Right lobe of liver (tissue), 6 donors: Measurements from ENCODE around the gene ARHGEF12. TPM values are rescaled to one million over a fixed set of nuclear protein-coding genes. Genes with fewer than 3 reads are reported as not detected.
A peak's percentile ranks its signal among the peaks of the same experiment; 100 is the strongest.

Experiments used
- ATAC-seq, 4 donors: fragments of 200-7000 bp; cut with Tn5 transposase; one replicate each; pipeline ENCODE4 v1.9.1; 2020; ENCODE audit warnings: mild to moderate bottlenecking in 4 of 4, moderate library complexity in 4 of 4
- DNase-seq, 3 donors: peaks; one replicate each; pipeline ENCODE4 v3.0.0-alpha.2; 2020
- H3K27ac ChIP-seq, 3 donors: fragments of 200-600 bp; one replicate each; pipeline ENCODE4 v1.8.0; 2022
- H3K27me3 ChIP-seq, 2 donors: fragments of 200-600 bp; one replicate each; pipeline ENCODE4 v1.8.0; 2022
- H3K36me3 ChIP-seq, 4 donors: fragments of 200-600 bp; sonication (generic) in 1 of 4; one replicate each; pipeline versions ENCODE4 v1.5.1 to v1.8.0; 2017 to 2022; ENCODE audit warnings: control low read depth in 1 of 4
- H3K4me1 ChIP-seq, 4 donors: fragments of 200-600 bp; sonication (generic) in 1 of 4; one replicate each; pipeline versions ENCODE4 v1.5.1 to v1.8.0; 2017 to 2022; ENCODE audit warnings: control low read depth in 1 of 4
- H3K4me3 ChIP-seq, 3 donors: fragments of 200-600 bp; one replicate each; pipeline ENCODE4 v1.8.0; 2022
- H3K9me3 ChIP-seq, 4 donors: fragments of 200-600 bp; sonication (generic) in 1 of 4; one replicate each; pipeline versions ENCODE4 v1.5.1 to v1.8.0; 2017 to 2022; ENCODE audit warnings: control low read depth in 1 of 4
- POLR2A ChIP-seq: fragments of 450-650 bp; IDR thresholded peaks from one replicate; pipeline ENCODE4 v1.6.1; 2017; ENCODE audit warnings: antibody characterized with exemption, mild to moderate bottlenecking
- WGBS: methylation state at CpG from one replicate; pipeline ENCODE4 v1.1.6; 2018; ENCODE audit warnings: low coverage, low lambda C conversion rate; ENCODE audit not compliant: insufficient coverage; ENCODE audit errors: missing lambda C conversion rate; 5-methylcytosine and 5-hydroxymethylcytosine counted together
- intact Hi-C, 2 donors: fragments of 100-400 bp; cut with DNase I; formaldehyde crosslinking; loops; one replicate each; pipeline versions ENCODE4 v1.11.2 to v1.14.1; 2022
- total RNA-seq, 6 experiments: library from RNA; depleted of rRNA in 2 of 6; stranded (reverse); fragments of >200 nt in 2 of 6; fragmentation: NEBNext Ultra II Directional in 3 of 6; extraction: Animal tissue kit (Norgen Biotek cat#: 25700) in 3 of 6; gene quantifications; one replicate each; pipeline versions ENCODE4 v1.1.0 to v1.2.4, GENCODE V29; 2016 to 2023
- TF ChIP-seq, protein P1 (sequence below), 4 donors: fragments of 200-600 bp in 3 of 4; fragments of 450-650 bp in 1 of 4; IDR thresholded peaks; one replicate each; pipeline versions ENCODE4 v1.5.1 to v1.8.0; 2016 to 2022; ENCODE audit warnings: antibody characterized with exemption in 4 of 4, mild to moderate bottlenecking in 2 of 4
- donor health status: DM: no; HTN: yes; CAD: no.
- donor health status: DM: no; HTN: no; CAD: no.
- donor health status: DM: no; HTN: no; CAD: no.
- donor health status: DM: no; HTN: yes; CAD: no.
- donor health status: DM: no; HTN: yes; CAD: no.

Gene ARHGEF12
- total RNA-seq, 6 experiments from 2014 or later: 75.1 to 113 (median 94.0) TPM

DNA sequence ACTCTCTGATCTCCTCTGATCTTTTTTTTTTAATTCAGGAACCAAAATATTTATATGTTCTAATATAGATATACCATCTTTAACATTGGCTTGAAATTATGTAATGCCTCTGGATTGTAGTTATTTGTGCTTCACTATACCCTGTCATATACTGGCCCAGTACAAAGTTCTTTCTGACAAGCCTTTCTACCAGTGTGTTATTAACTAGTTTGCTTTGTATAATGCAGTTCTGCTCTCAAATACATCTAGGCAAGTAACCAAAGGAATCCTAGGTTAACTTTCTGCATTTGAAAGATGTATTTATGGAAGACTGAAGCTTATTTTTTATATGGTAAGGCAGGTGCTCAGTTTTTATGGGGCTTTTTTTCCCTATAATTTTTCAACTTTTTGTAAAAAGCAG lies 36.1 kb downstream of the ARHGEF12 start:
- Histone ChIP-seq H3K36me3 (no peaks in the 10 kb centered on the region), H3K27ac (no peak overlapping the region), H3K4me1 (peaks cover 0 to 21% (median 5%) of the 10 kb centered on the region in 4 donors), H3K27me3 (no peaks in the 10 kb centered on the region), H3K9me3 (no peaks in the 10 kb centered on the region), H3K4me3 (no peak overlapping the region)
- DNase-seq (no peak), ATAC-seq (peak; percentile 70 to 85 (median 82))
- TF ChIP-seq POLR2A: no peak
- TF ChIP-seq, protein P1, sequence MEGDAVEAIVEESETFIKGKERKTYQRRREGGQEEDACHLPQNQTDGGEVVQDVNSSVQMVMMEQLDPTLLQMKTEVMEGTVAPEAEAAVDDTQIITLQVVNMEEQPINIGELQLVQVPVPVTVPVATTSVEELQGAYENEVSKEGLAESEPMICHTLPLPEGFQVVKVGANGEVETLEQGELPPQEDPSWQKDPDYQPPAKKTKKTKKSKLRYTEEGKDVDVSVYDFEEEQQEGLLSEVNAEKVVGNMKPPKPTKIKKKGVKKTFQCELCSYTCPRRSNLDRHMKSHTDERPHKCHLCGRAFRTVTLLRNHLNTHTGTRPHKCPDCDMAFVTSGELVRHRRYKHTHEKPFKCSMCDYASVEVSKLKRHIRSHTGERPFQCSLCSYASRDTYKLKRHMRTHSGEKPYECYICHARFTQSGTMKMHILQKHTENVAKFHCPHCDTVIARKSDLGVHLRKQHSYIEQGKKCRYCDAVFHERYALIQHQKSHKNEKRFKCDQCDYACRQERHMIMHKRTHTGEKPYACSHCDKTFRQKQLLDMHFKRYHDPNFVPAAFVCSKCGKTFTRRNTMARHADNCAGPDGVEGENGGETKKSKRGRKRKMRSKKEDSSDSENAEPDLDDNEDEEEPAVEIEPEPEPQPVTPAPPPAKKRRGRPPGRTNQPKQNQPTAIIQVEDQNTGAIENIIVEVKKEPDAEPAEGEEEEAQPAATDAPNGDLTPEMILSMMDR (IDR thresholded peaks at IDR 0.05): no peak
- intact Hi-C loops: no loop called here

DNA sequence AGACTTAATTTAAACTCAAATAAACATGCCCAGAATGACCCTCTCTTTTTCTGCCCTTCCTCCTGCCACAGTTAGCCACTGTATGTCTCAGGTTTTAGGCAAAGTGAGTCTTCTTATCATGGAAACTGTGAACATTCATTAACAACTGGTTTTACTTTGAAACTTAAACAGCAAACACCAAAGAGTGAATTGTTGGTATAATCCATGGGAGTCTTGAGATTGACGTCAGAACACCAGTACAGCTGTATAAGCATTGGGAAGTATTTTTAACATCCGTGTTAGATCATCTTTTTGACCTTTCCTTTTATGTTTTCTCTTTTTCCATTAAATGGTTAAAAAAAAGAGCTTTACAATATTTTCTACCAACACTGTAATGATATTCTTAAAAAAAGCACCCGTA lies 38.9 kb downstream of the ARHGEF12 start:
- no peaks in the 10 kb centered on the region for H3K36me3 ChIP-seq
- WGBS: 74% methylated on average over 3 of the region's 3 CpGs
- H3K9me3 ChIP-seq: no peaks in the 10 kb centered on the region
- no peak for DNase-seq
- TF ChIP-seq, protein P1 (IDR thresholded peaks at IDR 0.05): no peak
- no peak for TF ChIP-seq POLR2A
- H3K27ac ChIP-seq: no peak overlapping the region
- H3K27me3 ChIP-seq: no peaks in the 10 kb centered on the region
- intact Hi-C loops: no loop called here
- no peak overlapping the region for H3K4me3 ChIP-seq
- H3K4me1 ChIP-seq: peaks cover 0 to 25% (median 9%) of the 10 kb centered on the region in 4 donors
- no peak for ATAC-seq

DNA sequence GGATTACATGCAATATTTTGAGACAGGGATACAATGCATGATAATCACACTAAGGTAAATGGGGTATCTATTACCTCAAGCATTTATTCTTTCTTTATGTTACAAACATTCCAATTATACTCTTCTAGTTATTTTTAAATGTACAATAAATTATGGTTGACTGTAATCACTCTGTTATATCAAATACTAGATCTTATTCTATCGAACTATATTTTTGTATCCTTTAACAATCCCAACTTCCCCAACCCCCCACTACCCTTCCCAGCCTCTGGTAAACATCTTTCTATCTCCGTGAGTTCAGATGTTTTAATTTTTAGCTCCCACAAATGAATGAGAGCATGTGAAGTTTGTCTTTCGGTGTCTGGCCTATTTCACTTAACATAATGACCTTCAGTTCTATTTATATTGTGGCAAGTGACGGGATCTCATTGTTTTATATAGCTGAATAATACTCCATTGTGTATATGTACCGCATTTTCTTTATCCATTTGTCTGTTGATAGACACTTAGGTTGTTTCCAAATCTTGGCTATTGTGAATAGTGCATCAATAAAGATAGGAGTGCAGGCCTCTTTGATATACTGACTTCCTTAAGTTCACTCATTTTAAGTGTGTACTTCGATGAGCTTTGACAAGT lies 40.5 kb downstream of the ARHGEF12 start:
- TF ChIP-seq POLR2A: no peak
- TF ChIP-seq, protein P1 (IDR thresholded peaks at IDR 0.05): no peak
- no peak overlapping the region for H3K4me3 ChIP-seq

DNA sequence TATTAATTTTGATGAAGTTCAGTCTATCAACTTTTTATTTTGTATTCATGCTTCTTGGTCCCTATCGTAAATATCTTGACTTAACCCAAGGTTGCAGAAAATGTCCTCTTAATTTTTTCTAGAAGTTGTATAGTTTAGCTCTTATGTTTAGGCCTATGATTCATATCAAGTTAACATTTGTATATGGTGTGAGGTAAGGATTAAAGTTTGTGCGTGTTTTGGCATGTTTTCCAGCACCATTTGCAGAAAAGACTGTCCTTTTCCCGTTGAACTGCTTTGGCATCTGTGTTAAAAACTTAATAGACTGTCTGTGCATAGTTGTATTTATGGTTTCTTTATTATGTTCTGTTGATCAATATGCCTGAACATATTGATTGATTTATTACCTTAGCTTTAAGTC lies 42.3 kb downstream of the ARHGEF12 start:
- 72% methylated on average over 3 of the region's 3 CpGs for WGBS
- intact Hi-C loops: no loop called here

More for the DNA sequence above, 40.5 kb downstream of the ARHGEF12 start:
- DNase-seq (no peak), ATAC-seq (no peak)
- Histone ChIP-seq H3K27me3 (no peaks in the 10 kb centered on the region), H3K9me3 (no peaks in the 10 kb centered on the region), H3K4me1 (peaks cover 0 to 31% (median 8%) of the 10 kb centered on the region in 4 donors), H3K27ac (no peak overlapping the region), H3K36me3 (no peaks in the 10 kb centered on the region)
- intact Hi-C loops: no loop called here
- 73% methylated on average over 6 of the region's 6 CpGs for WGBS

More for the DNA sequence above, 42.3 kb downstream of the ARHGEF12 start:
- Histone ChIP-seq H3K4me3 (no peak overlapping the region), H3K27ac (no peak overlapping the region), H3K27me3 (no peaks in the 10 kb centered on the region), H3K4me1 (peaks cover 0 to 28% (median 2%) of the 10 kb centered on the region in 4 donors), H3K9me3 (no peaks in the 10 kb centered on the region), H3K36me3 (no peaks in the 10 kb centered on the region)
- TF ChIP-seq, protein P1 (IDR thresholded peaks at IDR 0.05): no peak
- TF ChIP-seq POLR2A: no peak
- ATAC-seq (peak in 1 of 4 donors; percentile 17), DNase-seq (no peak)
